ENCODE measurements around the gene KAT6B.

GRCh38 chr10:75029857-75030256, 203.5 kb downstream of the KAT6B start:
- TF ChIP-seq CTCF (IDR thresholded peaks at IDR 0.05) (no peak), ZFX (IDR thresholded peaks at IDR 0.05; ENCODE audit: borderline replicate concordance) (no peak)

Measured in 22Rv1 (cell line).